ENCODE measurements around the gene F12.

DNA sequence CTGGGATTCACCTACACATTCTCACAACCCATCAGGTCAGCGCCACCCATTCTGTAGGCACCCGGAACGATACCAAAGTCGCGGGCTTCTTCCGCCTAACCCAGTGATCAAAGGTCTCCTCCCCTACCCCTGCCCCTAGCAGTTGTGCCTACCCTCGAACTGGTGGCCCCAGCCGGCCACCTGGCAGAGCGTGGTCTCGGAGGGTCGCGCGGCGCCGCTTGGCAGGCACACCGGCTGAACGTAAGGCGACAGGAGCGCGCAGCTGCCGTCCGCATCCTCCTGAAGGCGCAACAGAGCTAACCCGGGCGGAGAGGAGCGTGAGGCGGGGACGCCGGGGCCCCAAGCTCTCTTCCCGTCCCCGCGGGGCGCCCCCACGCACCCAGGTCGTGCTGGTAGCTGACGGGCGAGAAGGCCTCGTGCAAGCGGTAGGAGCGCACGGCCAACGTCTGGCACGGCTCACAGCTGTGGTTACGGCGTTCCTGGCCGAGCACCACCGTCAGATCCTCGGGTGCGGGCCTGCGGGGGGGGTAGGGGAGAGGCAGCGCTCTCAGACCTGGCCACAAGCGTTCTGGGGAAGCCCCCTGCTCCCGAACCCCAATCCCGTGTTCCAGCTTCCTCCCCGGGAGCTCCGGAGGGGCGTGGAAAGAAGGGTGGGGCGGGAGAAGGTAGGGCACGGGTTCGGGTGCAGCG lies 6.1 kb downstream of the F12 start:
- TF ChIP-seq, protein P1, sequence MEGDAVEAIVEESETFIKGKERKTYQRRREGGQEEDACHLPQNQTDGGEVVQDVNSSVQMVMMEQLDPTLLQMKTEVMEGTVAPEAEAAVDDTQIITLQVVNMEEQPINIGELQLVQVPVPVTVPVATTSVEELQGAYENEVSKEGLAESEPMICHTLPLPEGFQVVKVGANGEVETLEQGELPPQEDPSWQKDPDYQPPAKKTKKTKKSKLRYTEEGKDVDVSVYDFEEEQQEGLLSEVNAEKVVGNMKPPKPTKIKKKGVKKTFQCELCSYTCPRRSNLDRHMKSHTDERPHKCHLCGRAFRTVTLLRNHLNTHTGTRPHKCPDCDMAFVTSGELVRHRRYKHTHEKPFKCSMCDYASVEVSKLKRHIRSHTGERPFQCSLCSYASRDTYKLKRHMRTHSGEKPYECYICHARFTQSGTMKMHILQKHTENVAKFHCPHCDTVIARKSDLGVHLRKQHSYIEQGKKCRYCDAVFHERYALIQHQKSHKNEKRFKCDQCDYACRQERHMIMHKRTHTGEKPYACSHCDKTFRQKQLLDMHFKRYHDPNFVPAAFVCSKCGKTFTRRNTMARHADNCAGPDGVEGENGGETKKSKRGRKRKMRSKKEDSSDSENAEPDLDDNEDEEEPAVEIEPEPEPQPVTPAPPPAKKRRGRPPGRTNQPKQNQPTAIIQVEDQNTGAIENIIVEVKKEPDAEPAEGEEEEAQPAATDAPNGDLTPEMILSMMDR (conservative IDR thresholded peaks at IDR 0.05; ENCODE audit: low read depth, low read length): no peak
- no peak for TF ChIP-seq EZH2 (IDR thresholded peaks at IDR 0.05; ENCODE audit: borderline replicate concordance, low read depth, low read length, poor library complexity, severe bottlenecking)

Measured in A673 (cell line).